ENCODE data around the gene GLCCI1. TPM values are rescaled to one million over a fixed set of nuclear protein-coding genes. Genes with fewer than 3 reads are reported as not detected.

Gene GLCCI1
- total RNA-seq, 4 donors from 2014 or later, result 17.5 to 27.1 (median 20.7) TPM

GRCh38 chr7:7978860-7979259 lies 10.3 kb downstream of the GLCCI1 start:
- intact Hi-C loops (cut with DNase I; ENCODE audit: low total_unique reads), result no loop called here
- no peak for TF ChIP-seq CTCF (IDR thresholded peaks at IDR 0.05)
- no peak for TF ChIP-seq POLR2A (IDR thresholded peaks at IDR 0.05)

GRCh38 chr7:7979558-7979957 lies 11.0 kb downstream of the GLCCI1 start:
- no peak for DNase-seq (ENCODE audit: low spot score in 2 of 2)
- intact Hi-C loops (cut with DNase I; ENCODE audit: low total_unique reads), result no loop called here
- TF ChIP-seq CTCF (IDR thresholded peaks at IDR 0.05), result no peak
- TF ChIP-seq POLR2A (IDR thresholded peaks at IDR 0.05), result no peak
- 95 to 98% methylated on average over 1 of the region's 1 CpG for WGBS, 2 donors
- no peak overlapping the region for H3K4me3 ChIP-seq (ENCODE audit: low read depth, poor library complexity, severe bottlenecking)

More at GRCh38 chr7:7978860-7979259, 10.3 kb downstream of the GLCCI1 start:
- WGBS, 2 donors, result 84 to 88% methylated on average over 2 of the region's 2 CpGs
- DNase-seq (ENCODE audit: low spot score in 2 of 2), result no peak
- no peak overlapping the region for H3K4me3 ChIP-seq (ENCODE audit: low read depth, poor library complexity, severe bottlenecking)

GRCh38 chr7:7980134-7980533 lies 11.5 kb downstream of the GLCCI1 start:
- no peak overlapping the region for H3K4me3 ChIP-seq (ENCODE audit: low read depth, poor library complexity, severe bottlenecking)
- no peak for DNase-seq (ENCODE audit: low spot score in 2 of 2)
- intact Hi-C loops (cut with DNase I; ENCODE audit: low total_unique reads), result no loop called here
- WGBS, 2 donors, result 97 to 100% methylated on average over 2 of the region's 2 CpGs
- TF ChIP-seq CTCF (IDR thresholded peaks at IDR 0.05) (no peak), POLR2A (IDR thresholded peaks at IDR 0.05) (no peak)

GRCh38 chr7:7982904-7983303 lies 14.3 kb downstream of the GLCCI1 start:
- no peak for DNase-seq (ENCODE audit: low spot score in 2 of 2)
- H3K4me3 ChIP-seq (ENCODE audit: low read depth, poor library complexity, severe bottlenecking), result no peak overlapping the region
- intact Hi-C loops (cut with DNase I; ENCODE audit: low total_unique reads), result no loop called here
- WGBS, 2 donors, result 95 to 97% methylated on average over 4 of the region's 4 CpGs
- no peak for TF ChIP-seq CTCF (IDR thresholded peaks at IDR 0.05)
- TF ChIP-seq POLR2A (IDR thresholded peaks at IDR 0.05), result no peak

GRCh38 chr7:7984424-7984823 lies 15.8 kb downstream of the GLCCI1 start:
- 74 to 83% methylated on average over 3 of the region's 3 CpGs for WGBS, 2 donors
- no peak for DNase-seq (ENCODE audit: low spot score in 2 of 2)

More at GRCh38 chr7:7984424-7984823, 15.8 kb downstream of the GLCCI1 start:
- intact Hi-C loops (cut with DNase I; ENCODE audit: low total_unique reads), result no loop called here
- TF ChIP-seq POLR2A (IDR thresholded peaks at IDR 0.05), result no peak
- no peak for TF ChIP-seq CTCF (IDR thresholded peaks at IDR 0.05)
- H3K4me3 ChIP-seq (ENCODE audit: low read depth, poor library complexity, severe bottlenecking), result no peak overlapping the region

All from lower leg skin (tissue), 4 donors.